Lower lobe of right lung (tissue), 2 donors: ENCODE data around the gene ASB7. TPM values are rescaled to one million over a fixed set of nuclear protein-coding genes. Genes with fewer than 3 reads are reported as not detected.

Experiments used
- ATAC-seq, 2 donors: fragments of 200-7000 bp; cut with Tn5 transposase; one replicate each; pipeline ENCODE4 v1.9.1; 2020 to 2022; ENCODE audit warnings: mild to moderate bottlenecking in 2 of 2, moderate library complexity in 2 of 2
- DNase-seq: peaks from one replicate; pipeline ENCODE4 v3.0.0-alpha.2; 2020
- H3K27ac ChIP-seq: fragments of 200-600 bp; one replicate; pipeline ENCODE4 v1.8.0; 2022
- H3K27me3 ChIP-seq: fragments of 200-600 bp; one replicate; pipeline ENCODE4 v1.8.0; 2022; ENCODE audit warnings: low read depth
- H3K36me3 ChIP-seq: fragments of 200-600 bp; one replicate; pipeline ENCODE4 v1.8.0; 2022; ENCODE audit warnings: mild to moderate bottlenecking
- H3K4me1 ChIP-seq: fragments of 200-600 bp; one replicate; pipeline ENCODE4 v1.8.0; 2022
- H3K4me3 ChIP-seq: fragments of 200-600 bp; one replicate; pipeline ENCODE4 v1.8.0; 2022; ENCODE audit warnings: mild to moderate bottlenecking
- H3K9me3 ChIP-seq: fragments of 200-600 bp; one replicate; pipeline ENCODE4 v1.8.0; 2022
- intact Hi-C: fragments of 100-400 bp; cut with DNase I; formaldehyde crosslinking; loops from one replicate; pipeline ENCODE4 v1.11.0; 2022
- total RNA-seq: library from RNA; stranded (reverse); fragmentation: NEBNext Ultra II Directional; extraction: Animal tissue kit (Norgen Biotek cat#: 25700); gene quantifications from one replicate; pipeline ENCODE4 v1.2.1, GENCODE V29; 2021
- TF ChIP-seq, protein P1 (sequence below): fragments of 200-600 bp; IDR thresholded peaks from one replicate; pipeline ENCODE4 v1.8.0; 2022; ENCODE audit warnings: antibody characterized with exemption, mild to moderate bottlenecking
- donor health status: DM: no; HTN: yes; CAD: no; lungs with severe emphysema.

Gene ASB7
- total RNA-seq, 1 donor from 2014 or later: 14.3 TPM

DNA sequence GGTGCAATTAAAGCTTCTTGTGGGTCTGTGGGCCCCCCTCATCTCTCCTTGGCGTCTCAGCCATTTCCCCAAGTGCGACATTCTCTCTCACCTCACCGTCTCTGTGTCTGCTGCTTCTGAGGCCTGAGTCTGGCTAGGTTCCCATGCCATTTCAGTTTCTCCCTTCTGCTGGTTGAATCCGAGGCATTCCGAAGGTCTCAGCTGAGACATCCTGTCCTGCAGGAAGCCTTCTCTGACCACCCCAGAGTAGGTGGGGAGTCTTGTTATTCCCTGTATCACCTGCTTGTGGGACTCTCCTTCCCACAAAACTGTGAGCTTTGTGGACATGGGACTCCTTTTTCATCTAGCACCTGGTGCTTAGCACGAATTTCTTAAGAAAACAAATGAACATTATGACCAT lies 78.3 kb downstream of the ASB7 start:
- no peaks in the 10 kb centered on the region for H3K4me1 ChIP-seq
- TF ChIP-seq, protein P1, sequence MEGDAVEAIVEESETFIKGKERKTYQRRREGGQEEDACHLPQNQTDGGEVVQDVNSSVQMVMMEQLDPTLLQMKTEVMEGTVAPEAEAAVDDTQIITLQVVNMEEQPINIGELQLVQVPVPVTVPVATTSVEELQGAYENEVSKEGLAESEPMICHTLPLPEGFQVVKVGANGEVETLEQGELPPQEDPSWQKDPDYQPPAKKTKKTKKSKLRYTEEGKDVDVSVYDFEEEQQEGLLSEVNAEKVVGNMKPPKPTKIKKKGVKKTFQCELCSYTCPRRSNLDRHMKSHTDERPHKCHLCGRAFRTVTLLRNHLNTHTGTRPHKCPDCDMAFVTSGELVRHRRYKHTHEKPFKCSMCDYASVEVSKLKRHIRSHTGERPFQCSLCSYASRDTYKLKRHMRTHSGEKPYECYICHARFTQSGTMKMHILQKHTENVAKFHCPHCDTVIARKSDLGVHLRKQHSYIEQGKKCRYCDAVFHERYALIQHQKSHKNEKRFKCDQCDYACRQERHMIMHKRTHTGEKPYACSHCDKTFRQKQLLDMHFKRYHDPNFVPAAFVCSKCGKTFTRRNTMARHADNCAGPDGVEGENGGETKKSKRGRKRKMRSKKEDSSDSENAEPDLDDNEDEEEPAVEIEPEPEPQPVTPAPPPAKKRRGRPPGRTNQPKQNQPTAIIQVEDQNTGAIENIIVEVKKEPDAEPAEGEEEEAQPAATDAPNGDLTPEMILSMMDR: no peak
- no peak for ATAC-seq
- no peaks in the 10 kb centered on the region for H3K27me3 ChIP-seq
- no peak overlapping the region for H3K4me3 ChIP-seq
- H3K27ac ChIP-seq: no peak overlapping the region
- DNase-seq: no peak
- intact Hi-C loops: no loop called here
- no peaks in the 10 kb centered on the region for H3K9me3 ChIP-seq
- H3K36me3 ChIP-seq: no peaks in the 10 kb centered on the region

DNA sequence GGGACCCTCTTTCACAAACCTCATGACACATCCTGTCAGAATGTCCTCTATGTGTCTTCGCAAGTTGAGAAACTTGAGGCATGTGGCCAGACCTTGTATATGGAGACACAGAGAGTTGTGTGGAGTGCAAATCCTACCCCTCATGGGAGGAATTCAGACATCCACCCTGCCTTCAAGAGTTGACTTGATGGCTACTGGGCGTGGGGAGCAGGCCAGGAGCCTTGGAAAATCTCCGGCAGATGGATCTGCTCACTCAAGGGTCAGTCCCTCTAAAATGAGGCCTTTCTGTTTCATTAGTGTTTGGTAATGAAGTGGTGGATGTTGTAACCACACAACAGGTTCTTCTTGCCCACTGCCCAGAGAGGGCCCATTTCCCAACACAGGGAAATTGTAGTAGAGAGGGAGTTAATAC lies 79.0 kb downstream of the ASB7 start:
- Histone ChIP-seq H3K27me3 (no peaks in the 10 kb centered on the region), H3K9me3 (no peaks in the 10 kb centered on the region), H3K36me3 (no peaks in the 10 kb centered on the region), H3K27ac (no peak overlapping the region), H3K4me1 (no peaks in the 10 kb centered on the region), H3K4me3 (no peak overlapping the region)
- intact Hi-C loops: no loop called here
- no peak for ATAC-seq
- DNase-seq: no peak
- TF ChIP-seq, protein P1: no peak

DNA sequence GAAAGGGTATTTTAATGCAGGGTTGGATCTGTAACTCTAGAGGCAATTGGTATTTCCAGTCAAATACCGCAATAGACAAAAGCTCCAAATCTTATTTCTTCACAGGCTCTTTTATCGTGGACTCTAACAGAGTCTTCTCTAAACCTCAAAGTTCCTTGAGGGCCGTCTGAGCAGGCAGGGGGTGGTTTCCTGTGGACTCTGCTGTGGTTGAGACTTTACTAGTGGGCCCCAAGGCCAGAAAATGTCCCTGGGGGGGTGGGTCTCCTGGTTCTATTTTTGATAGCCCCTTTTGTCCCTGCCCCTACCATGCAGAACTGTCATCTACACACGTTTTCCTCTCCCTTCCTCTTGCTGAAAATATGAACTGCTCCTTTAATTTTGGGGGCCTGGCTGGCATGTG lies 80.1 kb downstream of the ASB7 start:
- intact Hi-C loops: no loop called here

DNA sequence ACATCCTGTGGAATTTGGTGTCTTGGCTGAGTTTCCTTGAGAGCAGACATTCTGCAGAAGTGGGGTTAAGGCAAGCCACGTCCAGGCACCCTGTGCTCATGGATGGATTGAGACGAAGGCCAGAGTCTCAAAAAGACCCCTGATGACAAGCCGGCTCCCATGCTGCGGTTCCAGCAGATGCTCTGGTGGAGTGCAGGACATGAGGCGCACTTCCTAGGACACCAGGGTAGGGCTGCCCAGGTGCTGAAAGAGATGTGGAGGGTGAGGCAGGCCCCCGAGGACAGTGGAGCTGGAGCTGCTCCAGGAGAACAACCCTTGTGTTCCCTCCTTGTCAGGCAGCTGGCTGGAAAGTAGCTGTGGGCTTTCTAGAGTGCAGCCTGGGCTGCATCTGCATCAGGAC lies 81.0 kb downstream of the ASB7 start:
- no peaks in the 10 kb centered on the region for H3K9me3 ChIP-seq
- TF ChIP-seq, protein P1: no peak
- DNase-seq (no peak), ATAC-seq (no peak)
- H3K27me3 ChIP-seq: no peaks in the 10 kb centered on the region
- intact Hi-C loops: no loop called here
- H3K4me3 ChIP-seq: no peak overlapping the region
- no peaks in the 10 kb centered on the region for H3K36me3 ChIP-seq
- no peaks in the 10 kb centered on the region for H3K4me1 ChIP-seq
- H3K27ac ChIP-seq: no peak overlapping the region

More for the DNA sequence above, 80.1 kb downstream of the ASB7 start:
- Histone ChIP-seq H3K4me3 (no peak overlapping the region), H3K36me3 (no peaks in the 10 kb centered on the region), H3K27ac (no peak overlapping the region), H3K4me1 (no peaks in the 10 kb centered on the region), H3K9me3 (no peaks in the 10 kb centered on the region), H3K27me3 (no peaks in the 10 kb centered on the region)
- DNase-seq (no peak), ATAC-seq (no peak)
- TF ChIP-seq, protein P1: no peak

DNA sequence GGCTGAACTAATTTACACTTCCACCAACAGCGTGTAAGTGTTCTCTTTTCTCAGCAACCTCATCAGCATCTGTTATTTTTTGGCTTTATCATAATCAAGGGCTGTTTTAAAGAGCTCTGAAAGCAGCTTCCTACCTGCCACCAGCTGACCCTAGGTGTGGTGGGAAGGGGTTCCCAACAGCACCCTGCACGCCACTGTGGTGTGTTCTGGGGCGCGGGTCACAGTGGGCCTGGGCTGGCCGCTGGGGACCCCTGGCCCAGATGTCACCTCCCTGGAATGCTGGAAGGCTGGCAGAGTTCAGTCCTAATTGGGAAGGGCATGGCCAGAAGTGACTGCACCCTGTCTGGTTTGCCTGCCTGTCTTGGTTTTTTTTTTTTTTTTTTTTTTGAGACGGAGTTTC lies 82.2 kb downstream of the ASB7 start:
- Histone ChIP-seq H3K9me3 (no peaks in the 10 kb centered on the region), H3K4me1 (no peaks in the 10 kb centered on the region), H3K27ac (no peak overlapping the region), H3K27me3 (no peaks in the 10 kb centered on the region), H3K4me3 (no peak overlapping the region), H3K36me3 (no peaks in the 10 kb centered on the region)
- ATAC-seq: no peak
- intact Hi-C loops: no loop called here
- TF ChIP-seq, protein P1: no peak
- DNase-seq: no peak
